ENCODE results near the gene ARHGAP45.

- TF ChIP-seq CTCF (conservative IDR thresholded peaks at IDR 0.05; ENCODE audit: low read depth, low read length) (no peak), EZH2phosphoT487 (IDR thresholded peaks at IDR 0.05; ENCODE audit: borderline replicate concordance, low read length) (no peak), EZH2 (IDR thresholded peaks at IDR 0.05; ENCODE audit: low read length, unreplicated experiment) (no peak)
Measured at GRCh38 chr19:1129535-1129934, 62.6 kb downstream of the ARHGAP45 start.
